Endothelial cell of umbilical vein (primary cell): ENCODE results near the gene MED13. TPM values are rescaled to one million over a fixed set of nuclear protein-coding genes. Genes with fewer than 3 reads are reported as not detected.

Source experiments
- BruUV-seq: library from RNA; stranded (reverse); fragments of 400-500 nt; replicated peaks from 2 replicates; lab custom pipeline; 2021; lab: Mats Ljungman, UMichigan
- CTCF ChIA-PET: fragments of 300-600, 350-600 bp; sonication (Branson Sonifier 250); formaldehyde crosslinking; loops from one replicate; lab custom pipeline; 2021; ENCODE audit warnings: antibody characterized with exemption, inconsistent platforms; lab: Charles Lee
- POLR2A ChIA-PET: fragments of 300-600, 350-600 bp; sonication (Branson Sonifier 250); formaldehyde crosslinking; loops from one replicate; lab custom pipeline; 2021; ENCODE audit warnings: antibody characterized with exemption, inconsistent platforms; lab: Charles Lee
- DNase-seq: peaks from one replicate; pipeline ENCODE4 v3.0.0-alpha.2; 2011; ENCODE audit warnings: low read depth, low spot score
- FAIRE-seq: peaks from 2 replicates; lab custom pipeline; 2011; peaks lifted over from hg19 to GRCh38; lab: Jason Lieb, UNC
- H2AFZ ChIP-seq: 2 replicates; pipeline ENCODE4 v1.6.0; 2012; ENCODE audit warnings: low read depth, low read length, control low read depth, inconsistent platforms
- H3K27ac ChIP-seq: 2 replicates; pipeline ENCODE4 v1.5.1; 2011; ENCODE audit warnings: low read depth, mild to moderate bottlenecking, control low read depth, low read length, moderate library complexity; ENCODE audit not compliant: insufficient read depth
- H3K27me3 ChIP-seq, 2 experiments: 2 replicates each; pipeline versions ENCODE4 v1.6.0 to v1.6.1; 2011; ENCODE audit warnings: low read length in 2 of 2, mixed read lengths in 1 of 2; ENCODE audit not compliant: control insufficient read depth in 2 of 2, insufficient read depth in 2 of 2
- H3K36me3 ChIP-seq, 2 experiments: 2 replicates in 1 of 2; 3 replicates in 1 of 2; pipeline ENCODE4 v1.5.1; 2011; ENCODE audit warnings: low read length in 2 of 2, mild to moderate bottlenecking in 1 of 2, moderate library complexity in 1 of 2; ENCODE audit not compliant: control insufficient read depth in 2 of 2, insufficient read depth in 2 of 2; ENCODE audit errors: extremely low read depth in 1 of 2
- H3K4me1 ChIP-seq: 3 replicates; pipeline ENCODE4 v1.5.1; 2011; ENCODE audit warnings: mild to moderate bottlenecking, low read length; ENCODE audit not compliant: control insufficient read depth, insufficient read depth; ENCODE audit errors: extremely low read depth
- H3K4me2 ChIP-seq: 2 replicates; pipeline ENCODE4 v1.6.1; 2011; ENCODE audit warnings: low read length, control low read depth, mixed read lengths; ENCODE audit not compliant: insufficient read depth
- H3K4me3 ChIP-seq, 3 experiments: fragments of 200-600 bp in 1 of 3; sonication (generic), shearing (Covaris generic) in 1 of 3; replicated peaks in 1 of 3; 2 replicates each; pipeline ENCODE4 v1.5.1; 2011 to 2016; ENCODE audit warnings: control low read depth in 3 of 3, low read length in 3 of 3, mild to moderate bottlenecking in 2 of 3, inconsistent platforms in 1 of 3, low read depth in 1 of 3, moderate library complexity in 1 of 3; ENCODE audit not compliant: insufficient read depth in 1 of 3
- H3K79me2 ChIP-seq: 2 replicates; pipeline ENCODE4 v1.6.0; 2012; ENCODE audit warnings: low read length, inconsistent platforms; ENCODE audit not compliant: control insufficient read depth, insufficient read depth
- H3K9ac ChIP-seq: replicated peaks from 2 replicates; pipeline ENCODE3; 2011; ENCODE audit warnings: low read length, control low read depth; ENCODE audit not compliant: insufficient read depth; ENCODE audit errors: extremely low read depth
- H3K9me1 ChIP-seq: replicated peaks from 3 replicates; pipeline ENCODE4 v1.6.0; 2011; ENCODE audit warnings: mild to moderate bottlenecking, low read length; ENCODE audit not compliant: control insufficient read depth, insufficient read depth; ENCODE audit errors: extremely low read depth
- H3K9me3 ChIP-seq: replicated peaks from 2 replicates; pipeline ENCODE4 v1.5.1; 2012; ENCODE audit warnings: low read length, inconsistent platforms; ENCODE audit not compliant: control insufficient read depth, insufficient read depth
- H4K20me1 ChIP-seq: replicated peaks from 2 replicates; pipeline ENCODE3; 2011; ENCODE audit warnings: mild to moderate bottlenecking, low read length; ENCODE audit not compliant: control insufficient read depth, insufficient read depth; ENCODE audit errors: extremely low read depth
- CTCF ChIP-seq, 2 donors: IDR thresholded peaks; 1 replicate in 1 of 2; 2 replicates in 1 of 2; pipeline ENCODE4 v1.5.1; 2011; ENCODE audit warnings: low read length in 2 of 2, mild to moderate bottlenecking in 2 of 2, moderate library complexity in 2 of 2, control low read depth in 1 of 2, inconsistent platforms in 1 of 2, low read depth in 1 of 2; ENCODE audit not compliant: insufficient read depth in 1 of 2; ENCODE audit errors: extremely low read depth in 1 of 2
- EZH2 ChIP-seq: IDR thresholded peaks from 2 replicates; pipeline ENCODE4 v1.6.1; 2012; ENCODE audit warnings: borderline replicate concordance, low read depth, mild to moderate bottlenecking, moderate library complexity, low read length, inconsistent platforms; ENCODE audit not compliant: severe bottlenecking
- FOS ChIP-seq: IDR thresholded peaks from 2 replicates; pipeline ENCODE4 v1.6.1; 2011; ENCODE audit warnings: mild to moderate bottlenecking, low read length, moderate library complexity, borderline replicate concordance; ENCODE audit not compliant: insufficient read depth
- GATA2 ChIP-seq: IDR thresholded peaks from 2 replicates; pipeline ENCODE4 v1.7.0; 2011; ENCODE audit warnings: low read depth, mild to moderate bottlenecking, moderate library complexity, mixed read lengths, low read length; ENCODE audit not compliant: insufficient read length, insufficient read depth
- JUN ChIP-seq: IDR thresholded peaks from 2 replicates; pipeline ENCODE4 v1.6.1; 2011; ENCODE audit warnings: borderline replicate concordance, low read depth; ENCODE audit not compliant: insufficient read length, insufficient read depth
- MAX ChIP-seq: IDR thresholded peaks from 2 replicates; pipeline ENCODE4 v1.6.1; 2011; ENCODE audit not compliant: insufficient read depth, insufficient read length
- MYC ChIP-seq: IDR thresholded peaks from one replicate; pipeline ENCODE4 v1.6.1; 2011; ENCODE audit warnings: mild to moderate bottlenecking, low read depth, low read length
- POLR2A ChIP-seq: IDR thresholded peaks from 2 replicates; pipeline ENCODE4 v1.6.1; 2012; ENCODE audit warnings: low read depth, mild to moderate bottlenecking, control low read depth, low read length
- POLR2AphosphoS5 ChIP-seq: IDR thresholded peaks from 2 replicates; pipeline ENCODE4 v1.6.1; 2012; ENCODE audit warnings: low read depth, mild to moderate bottlenecking, control low read depth, low read length, moderate library complexity; ENCODE audit not compliant: insufficient read depth
- dilution Hi-C: fragments of 300-500 bp; cut with MboI; formaldehyde crosslinking; loops from one replicate; pipeline ENCODE4 v1.15.0; 2019; ENCODE audit warnings: low sequenced_read_pairs; ENCODE audit not compliant: extremely low pct_ligation_motif_present
- intact Hi-C: fragments of 100-400 bp; cut with micrococcal nuclease; formaldehyde crosslinking; loops from one replicate; pipeline ENCODE4 v1.10.0; 2022
- polyA plus RNA-seq, 4 experiments: library from polyadenylated mRNA; depleted of rRNA in 3 of 4; stranded (reverse) in 3 of 4; unstranded in 1 of 4; fragments of >200 nt; gene quantifications; 2 replicates each; pipeline versions ENCODE4 v1.2.1 to v1.2.3, GENCODE V29; 2011 to 2012; ENCODE audit warnings: missing spikeins in 1 of 4
- total RNA-seq: library from RNA; stranded (reverse); gene quantifications from 2 replicates; pipeline ENCODE4 v1.2.3, GENCODE V29; 2021

MED13 gene
- total and polyA plus RNA-seq, 2 donors (not counting 3 experiments of a cell fraction or from before 2014, with no cell fraction given) = 11.6 to 49.6 TPM

- no peak overlapping the region for H3K9ac ChIP-seq
- no peak overlapping the region for H2AFZ ChIP-seq
- DNase-seq = no peak
- TF ChIP-seq POLR2AphosphoS5 (no peak), POLR2A (no peak), MYC (no peak), CTCF (IDR thresholded peaks at IDR 0.05; ENCODE audit: extremely low read depth in 1 of 2, insufficient read depth in 1 of 2, low read depth in 1 of 2, low read length in 2 of 2) (no peak), FOS (no peak), MAX (no peak), GATA2 (no peak), JUN (no peak), EZH2 (no peak)
- FAIRE-seq = no peak
- no peak overlapping the region for H3K27ac ChIP-seq
- H3K27me3 ChIP-seq = no peaks in the 10 kb centered on the region
- H3K4me1 ChIP-seq = no peaks in the 10 kb centered on the region
- BruUV-seq = no TSS peak
- no peaks in the 10 kb centered on the region for H3K9me3 ChIP-seq
- peaks cover 75% of the 10 kb centered on the region for H3K79me2 ChIP-seq
- peaks cover 8% of the 10 kb centered on the region for H4K20me1 ChIP-seq
- H3K4me2 ChIP-seq = no peak overlapping the region
- no peak overlapping the region for H3K4me3 ChIP-seq
- ChIA-PET POLR2A (no interaction called here), CTCF (interaction anchor here (0.8 to 2.4 kb wide), 3 partner anchors 9 to 23 kb away, joined by 3 to 7 read pairs (median 6); no protein-coding TSS in a partner anchor)
- H3K9me1 ChIP-seq = no peaks in the 10 kb centered on the region
- intact Hi-C loops = no loop called here
- H3K36me3 ChIP-seq = peaks cover 2 to 4% of the 10 kb centered on the region in 2 experiments
- dilution Hi-C loops = no loop called here
Measured at GRCh38 chr17:62043602-62044001, 21.5 kb downstream of the MED13 start.
